ENCODE measurements around the gene EME2.
"Not testable (repeated sequence)": the region's sequence is repeated elsewhere in the genome, so short reads cannot be mapped to it uniquely, and the experiment has no call there.

EME2 gene

GRCh38 chr16:1729026-1729425 lies 43.6 kb upstream of the EME2 start:
- no peak for TF ChIP-seq CTCF (IDR thresholded peaks at IDR 0.05; ENCODE audit: low read depth, low read length)
- DNase-seq (ENCODE audit: low read depth, low spot score): no peak
- in situ Hi-C loops (cut with HindIII; ENCODE audit: low sequenced_read_pairs): no loop called here
- no peak overlapping the region for H3K4me3 ChIP-seq (ENCODE audit: low read depth, low read length)

- no peak for DNase-seq (ENCODE audit: low read depth, low spot score)
- TF ChIP-seq CTCF (IDR thresholded peaks at IDR 0.05; ENCODE audit: low read depth, low read length): no peak
- no peak overlapping the region for H3K4me3 ChIP-seq (ENCODE audit: low read depth, low read length)
- in situ Hi-C loops (cut with HindIII; ENCODE audit: low sequenced_read_pairs): no loop called here
Measured at GRCh38 chr16:1729445-1729844, 43.2 kb upstream of the EME2 start.

GRCh38 chr16:1731073-1731472 lies 41.5 kb upstream of the EME2 start:
- TF ChIP-seq CTCF (IDR thresholded peaks at IDR 0.05; ENCODE audit: low read depth, low read length): no peak
- no peak overlapping the region for H3K4me3 ChIP-seq (ENCODE audit: low read depth, low read length)
- DNase-seq (ENCODE audit: low read depth, low spot score): no peak
- in situ Hi-C loops (cut with HindIII; ENCODE audit: low sequenced_read_pairs): no loop called here

GRCh38 chr16:1731603-1732002 lies 41.0 kb upstream of the EME2 start:
- no peak for DNase-seq (ENCODE audit: low read depth, low spot score)
- no peak for TF ChIP-seq CTCF (IDR thresholded peaks at IDR 0.05; ENCODE audit: low read depth, low read length)
- H3K4me3 ChIP-seq (ENCODE audit: low read depth, low read length): no peak overlapping the region
- in situ Hi-C loops (cut with HindIII; ENCODE audit: low sequenced_read_pairs): no loop called here

GRCh38 chr16:1732071-1732470 lies 40.5 kb upstream of the EME2 start:
- in situ Hi-C loops (cut with HindIII; ENCODE audit: low sequenced_read_pairs): no loop called here
- no peak for DNase-seq (ENCODE audit: low read depth, low spot score)
- H3K4me3 ChIP-seq (ENCODE audit: low read depth, low read length): no peak overlapping the region
- TF ChIP-seq CTCF (IDR thresholded peaks at IDR 0.05; ENCODE audit: low read depth, low read length): no peak

- H3K4me3 ChIP-seq (ENCODE audit: low read depth, low read length); DNase-seq (ENCODE audit: low read depth, low spot score); in situ Hi-C loops (cut with HindIII; ENCODE audit: low sequenced_read_pairs): not testable (repeated sequence)
Measured at GRCh38 chr16:1732551-1732987, 40.0 kb upstream of the EME2 start.

- no peak for TF ChIP-seq CTCF (IDR thresholded peaks at IDR 0.05; ENCODE audit: low read depth, low read length)
- H3K4me3 ChIP-seq (ENCODE audit: low read depth, low read length): no peak overlapping the region
- no peak for DNase-seq (ENCODE audit: low read depth, low spot score)
Measured at GRCh38 chr16:1734123-1734522, 38.5 kb upstream of the EME2 start.

More at GRCh38 chr16:1734123-1734522, 38.5 kb upstream of the EME2 start:
- in situ Hi-C loops (cut with HindIII; ENCODE audit: low sequenced_read_pairs): no loop called here

Measured in astrocyte of the spinal cord (primary cell).